Activated gamma-delta T cell (primary cell): ENCODE measurements around the gene IREB2.
"Not testable (repeated sequence)": the region's sequence is repeated elsewhere in the genome, so short reads cannot be mapped to it uniquely, and the experiment has no call there.

Source experiments
- DNase-seq: peaks from one replicate; lab custom pipeline; 2025; lab: John Stamatoyannopoulos, UW

IREB2 gene

GRCh38 chr15:78481917-78482316 is 43.9 kb downstream of the IREB2 start:
- DNase-seq: no peak

GRCh38 chr15:78492872-78493271 is 54.9 kb downstream of the IREB2 start:
- no peak for DNase-seq

DNA sequence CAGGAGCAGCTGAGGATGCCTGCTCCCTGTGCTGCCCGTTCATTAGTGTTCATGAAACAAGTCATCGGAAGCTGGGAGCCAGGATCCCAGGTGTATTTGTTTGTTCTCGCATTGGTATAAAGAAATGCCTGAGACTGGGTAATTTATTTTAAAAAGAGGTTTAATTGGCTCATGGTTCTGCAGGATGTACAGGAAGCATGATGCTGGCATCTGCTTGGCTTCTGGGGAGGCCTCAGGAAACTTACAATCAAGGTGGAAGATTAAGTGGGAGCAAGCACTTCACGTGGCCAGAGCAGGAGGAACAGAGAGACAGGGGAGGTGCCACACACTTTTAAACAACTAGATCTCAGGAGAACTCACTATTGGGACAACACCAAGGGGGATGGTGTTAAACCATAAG is 63.8 kb downstream of the IREB2 start:
- no peak for DNase-seq

GRCh38 chr15:78502641-78503040 is 64.6 kb downstream of the IREB2 start:
- DNase-seq: no peak

GRCh38 chr15:78506971-78507830 is 69.2 kb downstream of the IREB2 start, which contains the start of gene HYKK:
HYKK (plus strand) TSS chr15:78507577; CDS start chr15:78513089, 5,512 bp downstream.
- peak; percentile 40 for DNase-seq

DNA sequence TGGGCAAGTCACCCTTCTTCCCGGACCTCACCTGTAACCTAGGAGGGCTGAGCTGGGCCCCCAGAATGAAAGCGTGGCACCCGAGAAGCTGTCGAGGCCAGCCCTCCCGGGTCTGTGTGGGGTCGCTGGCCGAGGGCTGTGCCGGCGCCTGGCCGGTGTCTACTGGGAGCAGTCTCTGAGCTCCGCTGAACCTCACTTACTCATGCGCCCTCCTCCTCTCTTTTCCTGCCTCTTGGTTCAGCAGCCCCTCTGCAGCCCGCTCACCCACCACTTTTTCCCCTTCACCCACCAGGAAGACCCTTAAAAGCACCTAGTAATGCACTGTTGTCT is 69.8 kb downstream of the IREB2 start:
- DNase-seq: no peak

- no peak for DNase-seq
Measured at GRCh38 chr15:78508272-78508671, 70.3 kb downstream of the IREB2 start.

DNA sequence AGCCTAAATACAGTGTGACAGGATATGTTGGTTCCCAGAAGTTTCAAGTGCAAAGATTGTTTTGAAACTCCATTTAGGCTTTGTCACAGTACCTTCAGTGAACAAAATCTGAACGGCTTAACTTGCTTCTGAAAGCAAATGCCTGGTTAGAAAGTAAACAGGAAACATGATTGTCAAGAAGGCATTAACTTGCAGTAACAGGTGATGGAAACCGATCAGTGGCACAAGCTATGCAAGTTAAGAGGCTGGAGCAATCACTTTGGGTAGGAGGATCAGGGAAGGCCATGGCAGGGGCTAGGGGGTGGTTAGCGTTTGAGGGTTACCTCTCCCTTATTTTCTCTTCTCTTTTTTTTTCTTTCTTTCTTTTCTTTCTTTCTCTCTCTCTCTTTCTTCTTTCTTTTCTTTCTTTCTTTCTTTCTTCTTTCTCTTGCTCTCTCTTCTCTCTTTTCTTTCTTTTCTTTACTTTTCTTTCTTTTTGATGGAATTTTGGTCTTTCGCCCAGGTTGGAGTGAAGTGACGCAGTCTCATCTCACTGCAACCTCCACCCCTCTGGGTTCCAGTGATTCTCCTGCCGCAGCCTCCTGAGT is 71.8 kb downstream of the IREB2 start:
- DNase-seq: no peak

DNA sequence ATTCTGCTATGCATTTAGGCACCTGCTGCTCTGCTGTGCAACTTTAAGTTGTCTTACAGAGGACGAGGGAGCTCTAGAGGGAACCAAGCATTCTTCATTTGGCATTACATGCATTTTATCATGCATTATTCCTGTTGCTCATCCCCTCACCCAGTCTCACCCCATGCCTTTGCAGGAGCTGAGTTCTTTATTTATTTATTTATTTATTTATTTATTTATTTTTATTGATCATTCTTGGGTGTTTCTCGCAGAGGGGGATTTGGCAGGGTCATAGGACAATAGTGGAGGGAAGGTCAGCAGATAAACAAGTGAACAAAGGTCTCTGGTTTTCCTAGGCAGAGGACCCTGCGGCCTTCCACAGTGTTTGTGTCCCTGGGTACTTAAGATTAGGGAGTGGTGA is 82.0 kb downstream of the IREB2 start:
- DNase-seq: not testable (repeated sequence)

DNA sequence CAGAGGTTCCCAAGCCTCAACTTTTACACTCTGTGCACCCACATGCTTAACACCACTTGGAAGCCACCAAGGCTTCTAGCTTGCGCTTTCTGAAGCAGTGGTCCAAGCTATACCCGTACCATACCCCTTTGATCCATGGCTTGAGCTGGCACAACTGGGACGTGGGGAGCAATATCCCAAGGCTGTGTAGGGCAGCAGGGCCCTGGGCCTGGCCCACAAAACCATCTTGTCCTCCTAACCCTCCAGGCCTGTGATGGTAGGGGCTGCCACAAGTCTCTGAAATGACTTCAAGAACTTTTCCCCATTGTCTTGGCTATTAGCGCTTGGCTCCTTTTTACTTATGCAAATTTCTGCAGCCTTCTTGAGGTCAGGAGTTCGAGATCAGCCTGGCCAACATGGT is 86.2 kb downstream of the IREB2 start:
- no peak for DNase-seq

- no peak for DNase-seq
Measured at GRCh38 chr15:78527325-78527724, 89.3 kb downstream of the IREB2 start.

DNA sequence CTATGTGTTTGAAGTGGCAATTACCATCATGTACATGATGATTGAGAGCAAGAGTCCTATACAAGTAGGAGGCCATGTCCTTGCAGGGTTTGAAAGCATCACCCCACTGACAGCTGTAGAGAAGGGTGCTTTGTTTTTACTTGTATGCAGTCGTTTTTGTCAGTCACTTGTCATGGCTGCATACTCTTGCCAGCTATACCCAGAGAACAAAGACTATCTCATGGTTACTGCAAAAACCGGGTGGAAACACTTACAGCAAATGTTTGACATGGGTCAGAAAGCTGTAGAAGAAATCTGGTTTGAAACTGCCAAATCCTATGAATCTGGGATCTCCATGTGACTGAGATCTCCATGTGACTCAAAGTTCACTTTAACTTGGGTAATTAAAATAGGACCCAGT is 95.3 kb downstream of the IREB2 start:
- DNase-seq: no peak

- DNase-seq: no peak
Measured at GRCh38 chr15:78536134-78536533, 98.1 kb downstream of the IREB2 start.

- no peak for DNase-seq
Measured at GRCh38 chr15:78537266-78537905, 99.4 kb downstream of the IREB2 start.

- DNase-seq: no peak
Measured at GRCh38 chr15:78538358-78538757, 100.3 kb downstream of the IREB2 start.

GRCh38 chr15:78539464-78540140 is 101.6 kb downstream of the IREB2 start:
- not testable (repeated sequence) for DNase-seq

DNA sequence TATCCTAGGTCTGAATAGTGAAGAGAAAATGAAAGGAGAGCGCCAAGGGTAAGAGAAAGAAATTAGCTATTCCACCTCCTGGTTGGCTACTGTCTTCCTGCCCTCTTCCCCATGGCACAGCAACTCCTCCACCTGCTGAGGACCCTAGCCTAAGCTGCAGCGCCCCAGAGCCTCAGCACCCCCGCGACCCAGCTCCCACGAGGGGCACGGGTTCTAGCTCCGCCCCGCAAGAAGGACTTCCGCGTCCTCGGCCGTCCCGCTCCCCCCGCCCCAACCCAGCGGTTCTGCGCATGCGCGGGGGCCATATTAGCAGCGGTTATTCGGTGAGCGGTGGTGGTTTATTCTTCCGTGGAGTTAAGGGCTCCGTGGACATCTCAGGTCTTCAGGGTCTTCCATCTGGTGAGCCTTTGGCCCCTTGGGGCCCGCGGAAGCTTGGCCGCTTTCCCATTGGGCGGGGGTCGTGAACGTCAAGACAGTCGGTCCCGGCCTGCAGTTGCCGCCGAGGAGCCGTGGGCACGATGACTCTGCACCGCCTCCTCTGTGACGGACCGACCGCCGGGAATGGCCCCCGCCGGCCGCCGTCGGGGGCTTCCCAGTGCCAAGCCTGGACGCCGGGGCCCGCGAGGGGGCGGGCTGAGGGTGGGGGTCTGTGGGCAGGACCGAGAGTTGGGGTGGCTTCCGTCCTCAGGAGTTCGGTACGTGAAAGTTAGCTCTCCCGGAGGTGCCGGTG is 102.3 kb downstream of the IREB2 start, which contains the start of gene PSMA4:
PSMA4 (plus strand) TSS at position 304 of the 730 bp plus-strand sequence. CDS start 1,484 bp downstream, outside the sequence.
- peak; percentile 88 for DNase-seq

- no peak for DNase-seq
Measured at GRCh38 chr15:78540871-78541743, 103.1 kb downstream of the IREB2 start.

GRCh38 chr15:78541744-78542034 is 103.7 kb downstream of the IREB2 start:
- no peak for DNase-seq

DNA sequence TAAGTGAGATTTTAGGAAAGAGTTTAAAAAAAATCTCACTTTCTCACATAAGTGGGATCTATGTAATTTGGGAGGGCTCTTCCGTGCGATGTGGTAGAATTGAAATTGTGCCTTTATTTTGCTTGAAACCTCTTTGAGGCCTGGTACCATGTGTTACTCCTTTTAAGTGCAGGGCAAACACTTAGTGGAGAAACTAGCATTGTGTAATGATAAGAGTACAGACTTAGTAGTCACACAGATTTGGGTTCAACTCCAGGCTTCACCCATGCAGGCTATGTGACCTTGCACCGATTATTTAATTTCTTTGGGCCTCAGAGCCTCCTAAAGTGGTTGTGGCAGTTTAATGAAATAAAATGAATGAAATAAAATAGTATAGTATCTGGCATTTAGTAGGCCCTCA is 104.6 kb downstream of the IREB2 start:
- no peak for DNase-seq

DNA sequence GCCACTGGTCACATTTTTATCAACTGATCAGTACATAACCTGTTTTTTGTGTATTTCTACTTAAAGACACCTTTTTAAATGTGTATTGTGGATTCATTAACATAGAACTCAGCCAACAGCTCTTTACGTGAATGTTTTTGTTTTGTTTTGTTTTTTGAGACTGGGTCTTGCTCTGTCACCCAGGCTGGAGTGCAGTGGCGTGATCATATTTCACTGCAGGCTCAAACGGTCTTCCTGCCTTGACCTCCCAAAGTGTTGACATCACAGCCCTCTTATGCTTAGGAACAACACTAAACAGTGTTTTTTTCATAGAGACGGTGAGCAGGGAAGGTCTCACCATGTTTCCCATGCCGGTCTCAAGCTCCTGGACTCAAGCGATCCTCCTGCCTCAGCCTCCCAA is 112.2 kb downstream of the IREB2 start:
- no peak for DNase-seq
